ENCODE data around the gene RSBN1L.

- TF ChIP-seq, protein P1, sequence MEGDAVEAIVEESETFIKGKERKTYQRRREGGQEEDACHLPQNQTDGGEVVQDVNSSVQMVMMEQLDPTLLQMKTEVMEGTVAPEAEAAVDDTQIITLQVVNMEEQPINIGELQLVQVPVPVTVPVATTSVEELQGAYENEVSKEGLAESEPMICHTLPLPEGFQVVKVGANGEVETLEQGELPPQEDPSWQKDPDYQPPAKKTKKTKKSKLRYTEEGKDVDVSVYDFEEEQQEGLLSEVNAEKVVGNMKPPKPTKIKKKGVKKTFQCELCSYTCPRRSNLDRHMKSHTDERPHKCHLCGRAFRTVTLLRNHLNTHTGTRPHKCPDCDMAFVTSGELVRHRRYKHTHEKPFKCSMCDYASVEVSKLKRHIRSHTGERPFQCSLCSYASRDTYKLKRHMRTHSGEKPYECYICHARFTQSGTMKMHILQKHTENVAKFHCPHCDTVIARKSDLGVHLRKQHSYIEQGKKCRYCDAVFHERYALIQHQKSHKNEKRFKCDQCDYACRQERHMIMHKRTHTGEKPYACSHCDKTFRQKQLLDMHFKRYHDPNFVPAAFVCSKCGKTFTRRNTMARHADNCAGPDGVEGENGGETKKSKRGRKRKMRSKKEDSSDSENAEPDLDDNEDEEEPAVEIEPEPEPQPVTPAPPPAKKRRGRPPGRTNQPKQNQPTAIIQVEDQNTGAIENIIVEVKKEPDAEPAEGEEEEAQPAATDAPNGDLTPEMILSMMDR (conservative IDR thresholded peaks at IDR 0.05 in 1 of 2, IDR thresholded peaks at IDR 0.05 in 1 of 2; ENCODE audit: low read depth in 1 of 2, low read length in 2 of 2), result no peak
- no peak for TF ChIP-seq EZH2 (IDR thresholded peaks at IDR 0.05; ENCODE audit: low read length, missing control alignments)
Observed at GRCh38 chr7:77702513-77702912, 6.3 kb downstream of the RSBN1L start.

All from fibroblast of lung (primary cell).